GM10847 (cell line): ENCODE data around the gene RNF220.

ENCODE experiments used
- POLR2A ChIP-seq: IDR thresholded peaks from 2 replicates; pipeline ENCODE4 v1.6.1; 2011; ENCODE audit not compliant: insufficient read length; ENCODE audit errors: extremely low read depth

RNF220 gene

GRCh38 chr1:44405031-44405797, at the start of gene RNF220:
Gene RNF220 (plus strand): TSS chr1:44405255.
- TF ChIP-seq POLR2A = no peak

GRCh38 chr1:44355582-44356305, 49.3 kb upstream of the RNF220 start:
- TF ChIP-seq POLR2A = no peak

- no peak for TF ChIP-seq POLR2A
These were observed 47.3 kb upstream of the RNF220 start for GRCh38 chr1:44357710-44358109.

DNA sequence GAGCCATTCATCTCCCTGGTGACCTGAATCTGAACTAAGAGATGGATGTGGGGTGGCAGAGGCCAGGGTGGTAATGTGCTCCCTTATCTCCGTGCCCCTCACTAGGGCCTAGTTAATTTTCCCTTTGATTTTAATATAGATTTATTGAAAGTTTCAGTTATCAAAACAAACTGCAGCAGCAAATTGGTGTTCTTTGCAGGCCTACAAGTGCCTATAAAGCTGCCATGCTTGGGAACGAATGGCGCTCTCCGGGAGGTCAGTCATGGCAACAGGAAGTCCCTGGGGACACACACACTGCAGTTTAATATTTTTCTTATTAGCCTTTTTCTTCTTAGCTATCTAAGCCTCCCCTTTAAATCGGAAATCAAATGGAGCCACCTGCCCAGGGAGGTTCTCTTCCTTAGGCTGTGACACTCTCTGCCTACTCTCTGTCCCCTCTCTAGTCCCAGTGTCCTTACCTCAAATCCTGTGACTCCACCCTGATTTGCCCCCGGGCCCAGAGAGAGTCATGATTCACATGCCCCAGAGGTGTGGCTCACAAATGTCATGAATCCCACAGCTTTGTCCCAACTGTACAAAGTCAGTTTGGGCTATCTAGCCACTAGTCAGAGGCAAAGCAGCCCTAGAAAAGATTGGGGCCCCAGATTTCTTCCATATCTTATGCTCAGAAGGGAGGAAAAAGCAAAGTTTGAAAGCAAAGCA, 45.7 kb upstream of the RNF220 start:
- no peak for TF ChIP-seq POLR2A

GRCh38 chr1:44361478-44361877, 43.6 kb upstream of the RNF220 start:
- TF ChIP-seq POLR2A = no peak

DNA sequence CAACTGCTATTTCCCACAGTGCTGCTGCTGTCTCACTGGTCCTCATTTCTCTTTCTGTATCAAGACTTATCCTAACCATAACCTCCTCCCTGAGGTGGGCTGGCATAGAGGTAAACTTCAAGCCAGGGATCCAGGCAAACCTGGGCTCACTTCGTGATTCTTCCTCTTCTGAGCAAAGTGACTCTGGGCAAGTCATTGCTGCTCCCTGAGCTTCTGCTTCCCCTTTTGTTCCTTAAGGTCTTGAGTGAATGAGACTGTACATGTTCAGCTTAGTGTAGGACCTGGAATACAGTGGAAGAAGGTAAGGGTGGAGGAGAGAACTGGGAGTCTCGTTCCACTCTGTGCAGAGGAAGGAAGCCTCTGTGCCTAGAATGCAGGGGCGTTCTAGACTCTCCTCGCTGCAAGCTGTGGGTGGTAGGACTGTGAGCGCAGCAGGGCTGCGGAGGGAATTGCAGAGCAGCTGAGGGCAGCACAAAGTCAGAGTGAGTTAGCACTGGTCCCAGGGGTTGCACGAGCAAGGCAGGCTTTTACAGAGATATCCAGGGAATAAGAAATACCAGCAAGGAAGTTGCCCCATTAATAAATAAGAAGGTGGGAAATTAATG, 38.6 kb upstream of the RNF220 start:
- no peak for TF ChIP-seq POLR2A

- TF ChIP-seq POLR2A = no peak
These were observed 37.1 kb upstream of the RNF220 start for GRCh38 chr1:44367944-44368343.

GRCh38 chr1:44368471-44369151, 36.4 kb upstream of the RNF220 start:
- TF ChIP-seq POLR2A = no peak

DNA sequence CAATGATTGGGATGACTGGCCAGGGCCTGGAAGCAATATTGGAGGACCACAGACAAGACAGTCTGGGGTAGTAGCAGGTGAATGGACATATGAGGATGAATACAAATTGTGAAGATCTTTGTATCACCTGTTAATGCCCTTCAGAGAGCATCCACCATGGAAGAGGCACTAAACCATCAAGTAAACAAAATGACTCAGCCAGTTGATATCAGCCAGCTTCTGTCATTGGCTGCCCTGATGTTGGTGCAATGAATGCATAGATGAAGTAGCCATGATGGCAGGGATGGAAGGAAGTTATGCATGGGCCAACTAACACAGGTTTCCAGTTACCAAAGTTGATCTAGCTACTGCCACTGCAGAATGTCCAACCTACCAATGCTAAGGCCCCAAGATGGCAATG, 33.8 kb upstream of the RNF220 start:
- no peak for TF ChIP-seq POLR2A

DNA sequence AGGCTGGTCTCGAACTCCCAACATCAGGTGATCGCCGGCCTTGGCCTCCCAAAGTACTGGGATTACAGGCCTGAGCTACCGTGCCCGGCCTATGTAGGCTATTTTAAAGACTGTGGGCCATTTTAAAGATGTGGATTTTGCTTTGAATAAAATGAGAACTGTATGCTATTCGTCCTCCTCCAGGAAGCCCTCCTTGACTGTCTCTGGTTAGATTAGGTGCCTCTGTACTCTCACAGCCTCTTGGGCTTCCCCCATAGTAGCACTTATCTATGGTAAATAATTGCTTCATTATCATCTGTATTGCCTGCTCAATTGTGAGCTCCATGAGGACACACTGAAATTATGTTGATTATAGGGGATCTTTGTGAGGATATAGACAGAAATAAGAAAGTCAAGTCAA, 29.5 kb upstream of the RNF220 start:
- no peak for TF ChIP-seq POLR2A

DNA sequence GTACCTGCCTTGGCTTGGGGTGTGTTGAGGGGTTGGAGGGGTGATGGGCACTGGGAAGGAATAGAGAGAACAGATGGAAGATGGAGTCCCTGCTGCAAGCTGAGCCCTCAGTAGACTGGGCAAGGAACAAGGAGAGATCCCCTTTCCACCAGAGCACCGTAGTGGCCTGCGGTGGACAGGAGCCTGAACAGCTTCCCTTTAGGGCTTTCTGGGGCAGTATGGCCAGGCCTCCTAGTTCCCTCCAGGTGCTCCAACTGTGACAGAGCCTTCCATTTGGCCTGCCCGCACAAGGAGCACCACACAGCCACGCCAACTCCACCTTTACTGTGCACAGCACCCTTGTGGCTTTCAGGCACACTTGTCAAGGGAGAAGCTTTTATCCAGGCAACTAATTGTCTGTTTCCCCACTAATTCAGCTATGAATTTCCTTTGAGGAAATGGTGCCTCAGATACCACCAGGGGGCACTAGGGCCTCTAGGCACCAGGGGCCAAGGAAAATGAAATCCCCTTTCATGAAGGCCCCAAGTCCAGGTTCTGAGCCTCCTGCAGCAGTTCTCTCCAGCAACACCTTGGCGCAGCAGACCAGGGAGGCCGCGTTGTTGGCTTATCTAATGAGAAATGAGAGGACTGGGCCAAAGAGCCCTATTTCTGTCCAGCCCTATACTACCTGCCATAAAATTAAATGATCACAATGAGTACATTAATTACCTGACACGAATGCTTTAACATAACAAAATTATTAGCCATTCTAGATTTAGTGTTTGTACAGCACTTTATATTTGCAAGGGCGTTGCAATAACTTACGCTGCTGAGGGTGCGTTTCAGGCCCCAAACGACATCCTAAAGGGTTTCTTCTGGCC, 26.9 kb upstream of the RNF220 start:
- TF ChIP-seq POLR2A = no peak

DNA sequence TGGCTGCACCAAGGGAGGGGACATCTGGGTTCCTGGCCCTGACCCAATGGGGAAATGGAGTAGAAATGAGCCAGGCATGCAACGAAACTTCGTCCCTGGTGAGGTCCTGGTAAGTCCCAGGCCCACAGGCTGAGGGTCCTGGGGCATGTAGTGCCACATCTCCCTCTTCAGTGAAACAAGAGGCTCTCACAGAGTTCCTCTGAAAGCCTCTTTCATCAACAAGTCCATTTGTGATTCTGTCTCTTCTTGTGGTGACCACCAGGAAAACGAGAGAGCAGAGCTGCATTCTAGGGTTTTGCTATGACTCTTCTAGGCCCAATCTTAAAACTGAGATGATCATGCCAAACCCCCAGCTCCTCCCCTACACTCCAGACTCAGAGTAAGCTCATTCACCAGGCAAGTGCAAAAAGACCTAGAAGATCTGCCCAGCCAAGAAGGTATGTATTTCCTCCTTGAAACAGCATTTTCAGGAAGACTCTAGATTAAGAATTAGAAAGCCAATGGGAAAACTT, 24.3 kb upstream of the RNF220 start:
- no peak for TF ChIP-seq POLR2A

DNA sequence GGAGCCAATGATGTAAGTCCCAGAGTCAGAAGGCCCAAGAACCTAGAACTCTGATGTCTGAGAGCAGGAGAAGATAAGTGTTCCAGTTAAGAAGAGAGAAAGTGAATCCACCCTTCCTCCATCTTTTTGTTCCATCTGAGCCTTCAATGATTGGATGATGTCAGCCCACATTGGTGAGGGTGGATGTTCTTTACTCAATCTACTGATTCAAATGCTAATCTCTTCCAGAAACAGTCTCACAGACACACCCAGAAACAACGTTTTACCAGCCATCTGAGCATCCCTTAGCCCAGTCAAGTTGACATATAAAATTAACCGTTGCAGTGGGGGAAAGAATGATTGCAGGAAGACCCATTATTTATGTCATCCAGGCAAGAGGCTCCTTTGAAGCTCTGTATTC, 16.5 kb upstream of the RNF220 start:
- TF ChIP-seq POLR2A = no peak

DNA sequence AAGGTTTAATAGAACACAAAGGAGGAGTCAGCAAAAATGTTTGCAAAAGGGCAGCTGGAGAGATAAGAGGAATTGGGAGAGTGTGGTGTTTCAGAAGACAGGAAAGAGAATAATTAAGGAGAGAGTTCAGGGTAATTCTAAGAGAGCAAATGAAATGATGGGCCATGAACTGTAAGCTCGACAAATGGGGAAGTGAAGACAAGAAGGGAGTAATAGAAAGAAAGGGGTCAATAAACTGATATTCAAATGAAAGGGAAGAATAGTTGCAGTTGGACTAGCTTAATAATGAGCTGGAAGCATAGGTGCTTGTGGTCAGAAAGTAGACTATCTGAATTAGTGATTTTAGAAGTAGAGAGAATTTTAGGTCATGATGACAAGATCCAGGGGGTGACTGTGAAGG, 15.6 kb upstream of the RNF220 start:
- TF ChIP-seq POLR2A = no peak
